ENCODE results near the gene TMEM130. TPM values are rescaled to one million over a fixed set of nuclear protein-coding genes. Genes with fewer than 3 reads are reported as not detected.

TMEM130 gene
- total and polyA plus RNA-seq, 2 experiments from 2014 or later: 1.5 to 2.0 TPM

- no peaks in the 10 kb centered on the region for H3K4me1 Mint-ChIP-seq
- no peak for ATAC-seq
- Histone ChIP-seq H3K27ac (ENCODE audit: low read depth) (no peak overlapping the region), H3K4me2 (no peak overlapping the region), H3K36me3 (ENCODE audit: insufficient read depth) (peaks cover 66% of the 10 kb centered on the region), H3K4me1 (ENCODE audit: insufficient read depth) (no peaks in the 10 kb centered on the region), H3K79me2 (replicated peaks; ENCODE audit: insufficient read depth) (no peaks in the 10 kb centered on the region), H3F3A (replicated peaks; ENCODE audit: low read depth) (no peaks in the 10 kb centered on the region), H3K9me2 (ENCODE audit: insufficient read depth) (no peaks in the 10 kb centered on the region), H4K20me1 (replicated peaks; ENCODE audit: insufficient read depth) (peaks cover 9% of the 10 kb centered on the region; the same call in 1 of the 2 replicates), H3K4me3 (no peak overlapping the region), H3K27me3 (ENCODE audit: insufficient read depth) (no peaks in the 10 kb centered on the region), H2AFZ (no peak overlapping the region)
- H3K9me3 Mint-ChIP-seq: peaks cover 3% of the 10 kb centered on the region; the same call in 2 of the 3 replicates
- no peak overlapping the region for H3K4me3 Mint-ChIP-seq
- DNase-seq (ENCODE audit: low spot score): no peak
- TF ChIP-seq, protein P1, sequence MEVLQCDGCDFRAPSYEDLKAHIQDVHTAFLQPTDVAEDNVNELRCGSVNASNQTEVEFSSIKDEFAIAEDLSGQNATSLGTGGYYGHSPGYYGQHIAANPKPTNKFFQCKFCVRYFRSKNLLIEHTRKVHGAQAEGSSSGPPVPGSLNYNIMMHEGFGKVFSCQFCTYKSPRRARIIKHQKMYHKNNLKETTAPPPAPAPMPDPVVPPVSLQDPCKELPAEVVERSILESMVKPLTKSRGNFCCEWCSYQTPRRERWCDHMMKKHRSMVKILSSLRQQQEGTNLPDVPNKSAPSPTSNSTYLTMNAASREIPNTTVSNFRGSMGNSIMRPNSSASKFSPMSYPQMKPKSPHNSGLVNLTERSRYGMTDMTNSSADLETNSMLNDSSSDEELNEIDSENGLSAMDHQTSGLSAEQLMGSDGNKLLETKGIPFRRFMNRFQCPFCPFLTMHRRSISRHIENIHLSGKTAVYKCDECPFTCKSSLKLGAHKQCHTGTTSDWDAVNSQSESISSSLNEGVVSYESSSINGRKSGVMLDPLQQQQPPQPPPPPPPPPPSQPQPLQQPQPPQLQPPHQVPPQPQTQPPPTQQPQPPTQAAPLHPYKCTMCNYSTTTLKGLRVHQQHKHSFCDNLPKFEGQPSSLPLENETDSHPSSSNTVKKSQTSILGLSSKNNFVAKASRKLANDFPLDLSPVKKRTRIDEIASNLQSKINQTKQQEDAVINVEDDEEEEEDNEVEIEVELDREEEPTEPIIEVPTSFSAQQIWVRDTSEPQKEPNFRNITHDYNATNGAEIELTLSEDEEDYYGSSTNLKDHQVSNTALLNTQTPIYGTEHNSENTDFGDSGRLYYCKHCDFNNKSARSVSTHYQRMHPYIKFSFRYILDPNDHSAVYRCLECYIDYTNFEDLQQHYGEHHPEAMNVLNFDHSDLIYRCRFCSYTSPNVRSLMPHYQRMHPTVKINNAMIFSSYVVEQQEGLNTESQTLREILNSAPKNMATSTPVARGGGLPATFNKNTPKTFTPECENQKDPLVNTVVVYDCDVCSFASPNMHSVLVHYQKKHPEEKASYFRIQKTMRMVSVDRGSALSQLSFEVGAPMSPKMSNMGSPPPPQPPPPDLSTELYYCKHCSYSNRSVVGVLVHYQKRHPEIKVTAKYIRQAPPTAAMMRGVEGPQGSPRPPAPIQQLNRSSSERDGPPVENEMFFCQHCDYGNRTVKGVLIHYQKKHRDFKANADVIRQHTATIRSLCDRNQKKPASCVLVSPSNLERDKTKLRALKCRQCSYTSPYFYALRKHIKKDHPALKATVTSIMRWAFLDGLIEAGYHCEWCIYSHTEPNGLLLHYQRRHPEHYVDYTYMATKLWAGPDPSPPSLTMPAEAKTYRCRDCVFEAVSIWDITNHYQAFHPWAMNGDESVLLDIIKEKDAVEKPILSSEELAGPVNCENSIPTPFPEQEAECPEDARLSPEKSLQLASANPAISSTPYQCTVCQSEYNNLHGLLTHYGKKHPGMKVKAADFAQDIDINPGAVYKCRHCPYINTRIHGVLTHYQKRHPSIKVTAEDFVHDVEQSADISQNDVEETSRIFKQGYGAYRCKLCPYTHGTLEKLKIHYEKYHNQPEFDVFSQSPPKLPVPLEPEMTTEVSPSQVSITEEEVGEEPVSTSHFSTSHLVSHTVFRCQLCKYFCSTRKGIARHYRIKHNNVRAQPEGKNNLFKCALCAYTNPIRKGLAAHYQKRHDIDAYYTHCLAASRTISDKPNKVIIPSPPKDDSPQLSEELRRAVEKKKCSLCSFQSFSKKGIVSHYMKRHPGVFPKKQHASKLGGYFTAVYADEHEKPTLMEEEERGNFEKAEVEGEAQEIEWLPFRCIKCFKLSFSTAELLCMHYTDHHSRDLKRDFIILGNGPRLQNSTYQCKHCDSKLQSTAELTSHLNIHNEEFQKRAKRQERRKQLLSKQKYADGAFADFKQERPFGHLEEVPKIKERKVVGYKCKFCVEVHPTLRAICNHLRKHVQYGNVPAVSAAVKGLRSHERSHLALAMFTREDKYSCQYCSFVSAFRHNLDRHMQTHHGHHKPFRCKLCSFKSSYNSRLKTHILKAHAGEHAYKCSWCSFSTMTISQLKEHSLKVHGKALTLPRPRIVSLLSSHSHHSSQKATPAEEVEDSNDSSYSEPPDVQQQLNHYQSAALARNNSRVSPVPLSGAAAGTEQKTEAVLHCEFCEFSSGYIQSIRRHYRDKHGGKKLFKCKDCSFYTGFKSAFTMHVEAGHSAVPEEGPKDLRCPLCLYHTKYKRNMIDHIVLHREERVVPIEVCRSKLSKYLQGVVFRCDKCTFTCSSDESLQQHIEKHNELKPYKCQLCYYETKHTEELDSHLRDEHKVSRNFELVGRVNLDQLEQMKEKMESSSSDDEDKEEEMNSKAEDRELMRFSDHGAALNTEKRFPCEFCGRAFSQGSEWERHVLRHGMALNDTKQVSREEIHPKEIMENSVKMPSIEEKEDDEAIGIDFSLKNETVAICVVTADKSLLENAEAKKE (CRISPR knock-in tag; IDR thresholded peaks at IDR 0.05): no peak
- no peak for TF ChIP-seq CREB1 (CRISPR knock-in tag; IDR thresholded peaks at IDR 0.05; ENCODE audit: low read depth)
- no peak for TF ChIP-seq EZH2 (IDR thresholded peaks at IDR 0.05; ENCODE audit: low read depth, unreplicated experiment)
- no peak for TF ChIP-seq ZNF331 (CRISPR knock-in tag; IDR thresholded peaks at IDR 0.05; ENCODE audit: low read depth)
- TF ChIP-seq JUNB (IDR thresholded peaks at IDR 0.05; ENCODE audit: unreplicated experiment): no peak
- TF ChIP-seq, protein P2, sequence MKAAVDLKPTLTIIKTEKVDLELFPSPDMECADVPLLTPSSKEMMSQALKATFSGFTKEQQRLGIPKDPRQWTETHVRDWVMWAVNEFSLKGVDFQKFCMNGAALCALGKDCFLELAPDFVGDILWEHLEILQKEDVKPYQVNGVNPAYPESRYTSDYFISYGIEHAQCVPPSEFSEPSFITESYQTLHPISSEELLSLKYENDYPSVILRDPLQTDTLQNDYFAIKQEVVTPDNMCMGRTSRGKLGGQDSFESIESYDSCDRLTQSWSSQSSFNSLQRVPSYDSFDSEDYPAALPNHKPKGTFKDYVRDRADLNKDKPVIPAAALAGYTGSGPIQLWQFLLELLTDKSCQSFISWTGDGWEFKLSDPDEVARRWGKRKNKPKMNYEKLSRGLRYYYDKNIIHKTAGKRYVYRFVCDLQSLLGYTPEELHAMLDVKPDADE (IDR thresholded peaks at IDR 0.05): no peak
- TF ChIP-seq NANOG (IDR thresholded peaks at IDR 0.05; ENCODE audit: borderline replicate concordance): no peak
- TF ChIP-seq ZNF114 (CRISPR knock-in tag; IDR thresholded peaks at IDR 0.05): no peak
- no peak for TF ChIP-seq EZH2phosphoT487 (IDR thresholded peaks at IDR 0.05; ENCODE audit: unreplicated experiment)
- no peak for TF ChIP-seq POLR2AphosphoS5 (IDR thresholded peaks at IDR 0.05; ENCODE audit: low read depth)
- TF ChIP-seq STAT1 (IDR thresholded peaks at IDR 0.05; ENCODE audit: unreplicated experiment): no peak
- TF ChIP-seq, protein P3, sequence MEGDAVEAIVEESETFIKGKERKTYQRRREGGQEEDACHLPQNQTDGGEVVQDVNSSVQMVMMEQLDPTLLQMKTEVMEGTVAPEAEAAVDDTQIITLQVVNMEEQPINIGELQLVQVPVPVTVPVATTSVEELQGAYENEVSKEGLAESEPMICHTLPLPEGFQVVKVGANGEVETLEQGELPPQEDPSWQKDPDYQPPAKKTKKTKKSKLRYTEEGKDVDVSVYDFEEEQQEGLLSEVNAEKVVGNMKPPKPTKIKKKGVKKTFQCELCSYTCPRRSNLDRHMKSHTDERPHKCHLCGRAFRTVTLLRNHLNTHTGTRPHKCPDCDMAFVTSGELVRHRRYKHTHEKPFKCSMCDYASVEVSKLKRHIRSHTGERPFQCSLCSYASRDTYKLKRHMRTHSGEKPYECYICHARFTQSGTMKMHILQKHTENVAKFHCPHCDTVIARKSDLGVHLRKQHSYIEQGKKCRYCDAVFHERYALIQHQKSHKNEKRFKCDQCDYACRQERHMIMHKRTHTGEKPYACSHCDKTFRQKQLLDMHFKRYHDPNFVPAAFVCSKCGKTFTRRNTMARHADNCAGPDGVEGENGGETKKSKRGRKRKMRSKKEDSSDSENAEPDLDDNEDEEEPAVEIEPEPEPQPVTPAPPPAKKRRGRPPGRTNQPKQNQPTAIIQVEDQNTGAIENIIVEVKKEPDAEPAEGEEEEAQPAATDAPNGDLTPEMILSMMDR (conservative IDR thresholded peaks at IDR 0.05; ENCODE audit: low read depth in 2 of 2): no peak
- TF ChIP-seq, protein P4, sequence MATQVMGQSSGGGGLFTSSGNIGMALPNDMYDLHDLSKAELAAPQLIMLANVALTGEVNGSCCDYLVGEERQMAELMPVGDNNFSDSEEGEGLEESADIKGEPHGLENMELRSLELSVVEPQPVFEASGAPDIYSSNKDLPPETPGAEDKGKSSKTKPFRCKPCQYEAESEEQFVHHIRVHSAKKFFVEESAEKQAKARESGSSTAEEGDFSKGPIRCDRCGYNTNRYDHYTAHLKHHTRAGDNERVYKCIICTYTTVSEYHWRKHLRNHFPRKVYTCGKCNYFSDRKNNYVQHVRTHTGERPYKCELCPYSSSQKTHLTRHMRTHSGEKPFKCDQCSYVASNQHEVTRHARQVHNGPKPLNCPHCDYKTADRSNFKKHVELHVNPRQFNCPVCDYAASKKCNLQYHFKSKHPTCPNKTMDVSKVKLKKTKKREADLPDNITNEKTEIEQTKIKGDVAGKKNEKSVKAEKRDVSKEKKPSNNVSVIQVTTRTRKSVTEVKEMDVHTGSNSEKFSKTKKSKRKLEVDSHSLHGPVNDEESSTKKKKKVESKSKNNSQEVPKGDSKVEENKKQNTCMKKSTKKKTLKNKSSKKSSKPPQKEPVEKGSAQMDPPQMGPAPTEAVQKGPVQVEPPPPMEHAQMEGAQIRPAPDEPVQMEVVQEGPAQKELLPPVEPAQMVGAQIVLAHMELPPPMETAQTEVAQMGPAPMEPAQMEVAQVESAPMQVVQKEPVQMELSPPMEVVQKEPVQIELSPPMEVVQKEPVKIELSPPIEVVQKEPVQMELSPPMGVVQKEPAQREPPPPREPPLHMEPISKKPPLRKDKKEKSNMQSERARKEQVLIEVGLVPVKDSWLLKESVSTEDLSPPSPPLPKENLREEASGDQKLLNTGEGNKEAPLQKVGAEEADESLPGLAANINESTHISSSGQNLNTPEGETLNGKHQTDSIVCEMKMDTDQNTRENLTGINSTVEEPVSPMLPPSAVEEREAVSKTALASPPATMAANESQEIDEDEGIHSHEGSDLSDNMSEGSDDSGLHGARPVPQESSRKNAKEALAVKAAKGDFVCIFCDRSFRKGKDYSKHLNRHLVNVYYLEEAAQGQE (IDR thresholded peaks at IDR 0.05; ENCODE audit: unreplicated experiment): no peak
- peaks cover 87% of the 10 kb centered on the region for H3K36me3 Mint-ChIP-seq (ENCODE audit: low read depth)
- H3K27me3 Mint-ChIP-seq (ENCODE audit: insufficient read depth, low read depth, poor library complexity): no peaks in the 10 kb centered on the region
- H3K27ac Mint-ChIP-seq: 0 out of 2 replicates have a peak overlapping the region, but pooled peaks have one; percentile 20
Measured at GRCh38 chr7:98913026-98913425, 43.2 kb upstream of the TMEM130 start.
